Smooth muscle cell (in vitro differentiated cells): ENCODE data around the gene TNNI3K. TPM values are rescaled to one million over a fixed set of nuclear protein-coding genes. Genes with fewer than 3 reads are reported as not detected.

ENCODE experiments used
- DNase-seq: peaks from one replicate; lab custom pipeline; 2025; ENCODE audit not compliant: unreplicated experiment; lab: John Stamatoyannopoulos, UW
- H2AFZ ChIP-seq: fragments of 200-600 bp; sonication (generic); 2 replicates; pipeline ENCODE4 v1.6.0; 2016; ENCODE audit warnings: antibody characterized with exemption, low read depth, mild to moderate bottlenecking
- H3F3A ChIP-seq: fragments of 200-600 bp; sonication (generic); 2 replicates; pipeline ENCODE4 v1.6.0; 2017; ENCODE audit warnings: antibody characterized with exemption, low read depth
- H3K27ac ChIP-seq: fragments of 200-600 bp; sonication (generic); 2 replicates; pipeline ENCODE4 v1.5.1; 2016; ENCODE audit warnings: low read depth, mild to moderate bottlenecking
- H3K27me3 ChIP-seq: fragments of 200-600 bp; sonication (generic); 2 replicates; pipeline ENCODE4 v1.6.1; 2016; ENCODE audit warnings: low read depth, mild to moderate bottlenecking
- H3K36me3 ChIP-seq: fragments of 200-600 bp; sonication (generic); 2 replicates; pipeline ENCODE4 v1.5.1; 2016; ENCODE audit warnings: low read depth
- H3K4me1 ChIP-seq: fragments of 200-600 bp; sonication (generic); 2 replicates; pipeline ENCODE4 v1.5.1; 2016; ENCODE audit warnings: low read depth
- H3K4me2 ChIP-seq: fragments of 200-600 bp; sonication (generic); 2 replicates; pipeline ENCODE4 v1.6.0; 2016; ENCODE audit warnings: mild to moderate bottlenecking
- H3K4me3 ChIP-seq: fragments of 200-600 bp; sonication (generic); 2 replicates; pipeline ENCODE4 v1.5.1; 2016; ENCODE audit warnings: mild to moderate bottlenecking
- H3K79me2 ChIP-seq: fragments of 200-600 bp; sonication (generic); 2 replicates; pipeline ENCODE4 v1.6.0; 2016; ENCODE audit warnings: low read depth, mild to moderate bottlenecking
- H3K9ac ChIP-seq: fragments of 200-600 bp; sonication (generic); 2 replicates; pipeline ENCODE4 v1.6.0; 2016; ENCODE audit warnings: low read depth
- H3K9me3 ChIP-seq: fragments of 200-600 bp; sonication (generic); replicated peaks from 2 replicates; pipeline ENCODE4 v1.5.1; 2016; ENCODE audit warnings: low read depth
- H4K20me1 ChIP-seq: fragments of 200-600 bp; sonication (generic); 2 replicates; pipeline ENCODE4 v1.6.0; 2016; ENCODE audit warnings: low read depth
- CTCF ChIP-seq: fragments of 200-600 bp; sonication (generic); IDR thresholded peaks from 2 replicates; pipeline ENCODE4 v1.5.1; 2017; ENCODE audit warnings: borderline replicate concordance, mild to moderate bottlenecking, antibody characterized with exemption; ENCODE audit not compliant: insufficient read depth, poor library complexity, severe bottlenecking
- WGBS: methylation state at CpG from one replicate; pipeline ENCODE4 v1.1.7; 2016; ENCODE audit warnings: low lambda C conversion rate; 5-methylcytosine and 5-hydroxymethylcytosine counted together
- polyA plus RNA-seq: library from polyadenylated mRNA; unstranded; fragments of >200 nt; fragmentation: Nextera tagmentation; extraction: Ambion mirVana; gene quantifications from 2 replicates; pipeline ENCODE4 v1.2.1, GENCODE V29; 2016
- total RNA-seq: library from RNA; depleted of rRNA; stranded (reverse); fragments of >200 nt; gene quantifications from 2 replicates; pipeline ENCODE4 v1.2.3, GENCODE V29; 2014

Gene TNNI3K
- total and polyA plus RNA-seq, 2 experiments from 2014 or later: 0.55 to 9.6 TPM

GRCh38 chr1:74430342-74430934, 195.3 kb downstream of the TNNI3K start:
- H3K4me2 ChIP-seq: no peak overlapping the region
- H2AFZ ChIP-seq: no peak overlapping the region
- peaks cover 29% of the 10 kb centered on the region for H3K4me1 ChIP-seq
- no peak overlapping the region for H3K27ac ChIP-seq
- H3K9ac ChIP-seq: no peak overlapping the region
- TF ChIP-seq CTCF: no peak
- H3F3A ChIP-seq: peaks cover 7% of the 10 kb centered on the region
- H4K20me1 ChIP-seq: peaks cover 7% of the 10 kb centered on the region
- H3K79me2 ChIP-seq: no peaks in the 10 kb centered on the region
- H3K9me3 ChIP-seq: no peaks in the 10 kb centered on the region
- no peak for DNase-seq
- H3K36me3 ChIP-seq: no peaks in the 10 kb centered on the region
- WGBS: 77% methylated on average over 4 of the region's 4 CpGs
- H3K4me3 ChIP-seq: no peak overlapping the region
- no peaks in the 10 kb centered on the region for H3K27me3 ChIP-seq

- Histone ChIP-seq H3K4me1 (peaks cover 19% of the 10 kb centered on the region), H3K4me3 (no peak overlapping the region), H2AFZ (no peak overlapping the region), H3K4me2 (peak overlapping the region; percentile 33), H3K27ac (no peak overlapping the region), H3K79me2 (no peaks in the 10 kb centered on the region), H3K27me3 (no peaks in the 10 kb centered on the region), H3K9ac (no peak overlapping the region), H4K20me1 (no peaks in the 10 kb centered on the region), H3F3A (peaks cover 6% of the 10 kb centered on the region), H3K9me3 (no peaks in the 10 kb centered on the region), H3K36me3 (no peaks in the 10 kb centered on the region)
- WGBS: 25% methylated on average over 4 of the region's 4 CpGs
- no peak for DNase-seq
- TF ChIP-seq CTCF: no peak
Measured at GRCh38 chr1:74431531-74431930, 196.3 kb downstream of the TNNI3K start.

GRCh38 chr1:74432325-74432724, 197.1 kb downstream of the TNNI3K start:
- Histone ChIP-seq H3K9ac (no peak overlapping the region), H3K79me2 (no peaks in the 10 kb centered on the region), H3K27me3 (no peaks in the 10 kb centered on the region), H2AFZ (no peak overlapping the region), H3K27ac (no peak overlapping the region), H3K4me3 (no peak overlapping the region), H3K4me1 (peaks cover 15% of the 10 kb centered on the region), H3K9me3 (no peaks in the 10 kb centered on the region), H4K20me1 (no peaks in the 10 kb centered on the region), H3F3A (no peaks in the 10 kb centered on the region), H3K4me2 (no peak overlapping the region), H3K36me3 (no peaks in the 10 kb centered on the region)
- WGBS: 0% methylated on average over 1 of the region's 1 CpG
- TF ChIP-seq CTCF: no peak
- DNase-seq: no peak

GRCh38 chr1:74434321-74434720, 199.1 kb downstream of the TNNI3K start:
- H3K4me3 ChIP-seq: no peak overlapping the region
- H3K36me3 ChIP-seq: no peaks in the 10 kb centered on the region
- H3K9ac ChIP-seq: no peak overlapping the region
- H3F3A ChIP-seq: no peaks in the 10 kb centered on the region
- WGBS: 16% methylated on average over 2 of the region's 2 CpGs
- H3K27me3 ChIP-seq: no peaks in the 10 kb centered on the region
- DNase-seq: no peak
- H3K4me2 ChIP-seq: peak overlapping the region; percentile 45
- no peak overlapping the region for H2AFZ ChIP-seq
- no peaks in the 10 kb centered on the region for H3K79me2 ChIP-seq
- no peak for TF ChIP-seq CTCF
- peaks cover 15% of the 10 kb centered on the region for H3K4me1 ChIP-seq
- H3K27ac ChIP-seq: no peak overlapping the region
- no peaks in the 10 kb centered on the region for H4K20me1 ChIP-seq
- H3K9me3 ChIP-seq: no peaks in the 10 kb centered on the region
